IPS-NIHi11 (cell line): ENCODE measurements around the gene NOA1.

Source experiments
- DNase-seq: peaks from one replicate; pipeline ENCODE4 v3.0.0; 2012; ENCODE audit warnings: mixed read lengths, low spot score

Gene NOA1

DNA sequence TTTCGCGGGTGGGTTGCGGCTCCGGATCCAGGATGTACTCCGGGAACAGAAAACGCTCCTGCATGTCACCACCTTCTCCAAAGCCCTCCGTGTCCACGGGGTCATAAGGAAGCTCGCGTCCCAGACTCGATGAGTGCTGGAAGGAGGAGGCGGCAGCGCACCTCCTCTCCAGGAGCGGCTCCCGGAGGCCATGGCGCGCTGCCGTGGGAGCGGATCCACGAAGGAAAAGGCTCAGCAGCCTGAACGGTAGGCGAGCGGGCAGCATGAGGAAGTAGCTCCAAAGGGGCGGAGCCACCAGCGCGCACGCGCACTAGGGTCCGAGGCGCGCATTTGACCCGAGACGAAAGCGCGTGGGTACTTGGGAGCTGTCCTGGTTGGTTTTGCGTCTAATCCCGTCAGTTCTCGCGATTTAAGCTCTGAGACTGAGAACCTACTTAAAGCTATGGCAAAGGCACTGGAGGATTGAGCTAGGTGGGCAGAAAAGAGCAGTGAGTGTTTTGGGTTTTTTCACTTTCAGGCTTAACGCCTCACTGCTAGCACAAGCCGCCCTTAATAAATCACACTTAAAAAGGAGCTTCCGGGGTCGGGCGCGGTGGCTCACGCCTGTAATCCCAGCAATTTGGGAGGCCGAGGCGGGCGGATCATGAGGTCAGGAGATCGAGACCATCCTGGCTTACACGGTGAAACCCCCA is at the start of gene NOA1:
NOA1 (minus strand) TSS at position 286 of the 692 bp plus-strand sequence; CDS start at position 265, 21 bp downstream.
- peak; percentile 94 for DNase-seq

DNA sequence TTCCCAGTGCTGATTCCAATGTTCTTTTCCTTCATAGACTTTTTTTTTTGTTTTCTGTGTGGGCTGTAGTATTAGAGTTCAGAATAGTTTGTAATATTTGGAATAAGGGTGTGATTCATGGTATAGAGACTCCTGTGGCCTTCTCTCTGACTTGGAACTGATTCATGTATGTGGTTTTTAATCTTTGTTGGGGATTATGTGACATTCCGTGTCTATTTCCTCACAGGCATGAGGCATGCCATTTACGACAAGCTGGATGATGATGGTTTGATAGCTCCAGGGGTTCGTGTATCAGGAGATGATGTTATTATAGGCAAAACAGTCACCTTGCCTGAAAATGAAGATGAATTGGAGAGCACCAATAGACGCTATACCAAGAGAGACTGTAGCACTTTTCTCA is 45.7 kb upstream of the NOA1 start:
- DNase-seq, result no peak

DNA sequence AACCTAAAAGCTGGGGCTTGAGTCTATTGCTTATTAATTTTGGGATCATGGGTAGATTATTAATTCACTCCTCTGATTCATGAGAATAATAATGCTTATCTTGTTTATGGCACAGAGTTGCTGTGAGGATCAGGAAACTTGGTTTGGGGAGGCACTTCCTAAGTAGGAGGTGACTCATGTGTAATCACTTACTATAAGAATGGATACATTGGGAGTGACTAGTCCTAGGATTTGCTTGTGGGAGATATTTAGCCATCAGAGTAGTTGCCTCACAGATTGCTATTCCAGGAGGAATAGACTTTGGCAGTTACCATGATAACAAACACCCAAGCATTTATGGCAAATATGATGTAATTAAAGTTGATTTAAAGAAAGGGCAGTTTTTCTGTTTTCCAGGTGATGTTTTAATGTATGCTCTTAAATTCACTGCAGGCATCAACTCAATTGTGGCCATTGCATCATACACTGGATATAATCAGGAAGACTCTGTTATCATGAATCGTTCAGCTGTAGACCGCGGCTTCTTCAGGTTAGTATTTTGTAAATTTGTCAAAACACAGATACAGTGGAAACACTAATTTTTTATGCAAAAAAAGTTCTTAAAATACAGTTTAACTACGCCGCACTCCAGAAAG is 43.2 kb upstream of the NOA1 start:
- DNase-seq, result no peak

DNA sequence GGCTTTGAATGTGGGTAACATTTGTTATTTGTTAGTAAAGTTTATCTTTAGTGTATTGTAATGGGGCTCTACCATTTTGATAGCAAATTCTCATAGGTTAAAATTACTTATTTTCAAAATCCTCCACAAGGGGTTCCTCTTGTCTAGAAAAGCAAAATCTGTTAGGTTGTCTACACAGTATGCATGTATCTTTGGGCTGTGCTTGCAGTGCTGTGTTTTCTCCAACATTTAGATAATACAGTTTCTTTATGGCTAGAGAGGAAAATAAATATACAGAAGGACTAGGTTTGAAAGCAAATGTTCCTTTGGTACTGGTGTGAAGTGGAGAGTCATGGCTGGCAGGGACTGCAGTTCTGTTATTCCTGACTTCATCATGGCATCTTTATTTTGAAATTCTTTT is 41.6 kb upstream of the NOA1 start:
- no peak for DNase-seq

DNA sequence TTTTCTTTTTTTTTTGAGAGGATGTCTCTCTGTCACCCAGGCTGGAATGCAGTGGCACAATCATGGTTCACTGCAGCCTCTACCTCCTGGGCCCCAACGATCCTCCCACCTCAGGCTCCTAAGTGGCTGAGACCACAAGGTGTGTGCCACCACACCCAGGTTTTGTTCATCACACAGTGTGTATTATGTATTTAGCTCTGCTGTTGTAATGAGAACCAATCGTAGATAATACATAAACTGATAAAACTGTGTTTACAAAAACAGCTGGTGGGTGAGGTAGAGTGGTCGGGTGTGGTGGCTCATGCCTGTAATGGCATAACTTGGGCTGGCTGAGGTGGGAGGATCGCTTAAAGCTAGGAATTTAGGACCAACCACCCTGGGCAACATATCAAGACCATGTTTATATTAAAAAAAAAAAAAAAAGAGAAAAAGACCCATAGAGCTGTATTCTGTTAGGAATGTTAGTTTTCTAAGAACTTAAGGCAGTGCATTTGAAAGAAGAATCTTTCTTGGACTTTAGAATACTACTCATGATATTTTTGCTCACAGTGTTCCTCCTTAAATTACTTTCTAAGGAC is 36.2 kb upstream of the NOA1 start:
- DNase-seq, result no peak

DNA sequence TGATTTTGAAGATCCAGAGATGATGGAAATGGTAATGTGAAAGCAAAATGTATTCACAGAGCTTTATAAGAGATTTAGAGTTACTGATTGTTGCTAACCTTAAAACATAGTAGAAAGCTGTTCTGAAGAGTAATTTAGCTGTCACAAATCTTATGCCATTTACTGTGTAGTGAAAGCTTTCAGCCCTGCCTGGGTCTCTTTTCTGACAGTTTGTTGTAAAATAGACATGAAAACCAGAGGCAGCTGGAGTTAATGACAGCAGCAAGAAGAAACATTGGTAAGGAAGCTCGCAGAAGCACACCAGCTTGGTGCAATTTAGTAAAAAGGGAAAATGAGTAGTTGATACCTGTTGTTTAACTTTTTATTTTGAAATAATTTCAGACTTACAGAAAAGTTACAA is 22.3 kb upstream of the NOA1 start:
- DNase-seq, result no peak

DNA sequence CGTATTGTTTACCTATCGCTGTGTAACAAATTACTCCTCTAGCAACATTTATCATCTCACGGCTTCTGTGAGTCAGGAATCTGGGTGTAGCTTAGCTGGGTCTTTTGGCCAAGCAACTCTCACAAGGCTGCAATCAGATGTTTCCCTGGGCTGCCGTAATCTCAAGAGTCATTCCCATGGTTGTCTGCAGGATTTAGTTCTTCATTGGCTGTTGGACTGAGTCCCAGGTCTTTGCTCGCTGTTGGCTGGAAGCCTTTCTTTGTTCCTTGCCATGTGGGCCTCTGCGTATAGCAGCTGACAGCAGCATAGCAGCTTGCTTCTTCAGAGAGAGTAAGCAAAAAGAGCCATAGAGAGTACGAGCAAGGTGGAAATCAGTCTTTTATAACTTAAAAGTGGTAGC is 18.1 kb upstream of the NOA1 start:
- no peak for DNase-seq

DNA sequence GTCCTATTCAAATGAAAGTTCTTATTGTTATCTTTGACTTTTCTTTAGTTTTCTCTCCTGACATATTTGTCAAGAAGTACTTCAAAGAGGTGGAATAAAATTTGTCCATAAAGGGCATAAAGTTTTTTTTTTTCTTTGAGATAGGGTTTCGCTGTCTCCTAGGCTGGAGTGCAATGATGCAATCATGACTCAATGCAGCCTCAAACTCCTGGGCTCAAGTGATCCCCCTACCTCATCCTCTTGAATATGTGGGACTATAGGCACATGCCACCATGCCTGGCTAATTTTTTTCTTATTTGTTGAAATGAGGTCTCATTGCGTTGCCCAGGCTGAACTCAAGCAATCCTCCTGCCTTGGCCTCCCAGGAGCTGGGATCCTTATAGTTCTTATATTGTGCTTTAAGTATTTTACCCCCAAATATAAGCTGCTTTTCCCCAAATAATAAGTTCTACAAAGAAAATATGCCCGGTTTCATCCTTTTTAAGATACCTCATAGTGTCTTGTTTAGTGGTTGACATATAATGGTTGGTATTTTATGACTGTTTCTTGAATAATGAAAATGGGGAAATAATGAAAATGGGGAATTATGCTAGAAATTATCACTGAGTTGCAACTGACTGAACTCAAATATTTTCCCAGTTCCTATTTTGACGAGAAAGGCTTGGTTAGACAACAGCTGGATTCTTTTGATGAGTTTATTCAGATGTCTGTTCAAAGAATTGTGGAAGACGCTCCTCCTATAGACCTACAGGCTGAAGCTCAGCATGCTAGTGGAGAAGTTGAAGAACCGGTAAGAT is 12.9 kb upstream of the NOA1 start:
- no peak for DNase-seq

DNA sequence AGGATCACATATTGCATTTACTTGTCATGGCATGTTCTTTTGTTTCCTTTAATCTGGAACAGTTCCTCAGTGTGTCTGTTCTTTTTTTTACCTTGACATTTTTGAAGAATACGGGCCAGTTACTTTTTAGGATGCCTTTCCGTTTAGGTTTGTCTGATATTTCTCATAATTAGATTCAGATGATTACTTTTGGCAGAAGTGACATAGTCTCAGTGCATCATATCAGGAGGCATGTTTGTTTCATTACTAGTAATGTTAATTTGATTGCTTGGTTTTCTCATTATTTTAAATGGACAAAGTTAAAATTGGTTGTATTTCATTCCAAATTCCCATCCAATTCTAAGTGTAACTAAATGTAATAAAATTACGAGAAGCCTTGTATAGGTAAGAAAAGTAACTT is 9.5 kb upstream of the NOA1 start:
- DNase-seq, result no peak

DNA sequence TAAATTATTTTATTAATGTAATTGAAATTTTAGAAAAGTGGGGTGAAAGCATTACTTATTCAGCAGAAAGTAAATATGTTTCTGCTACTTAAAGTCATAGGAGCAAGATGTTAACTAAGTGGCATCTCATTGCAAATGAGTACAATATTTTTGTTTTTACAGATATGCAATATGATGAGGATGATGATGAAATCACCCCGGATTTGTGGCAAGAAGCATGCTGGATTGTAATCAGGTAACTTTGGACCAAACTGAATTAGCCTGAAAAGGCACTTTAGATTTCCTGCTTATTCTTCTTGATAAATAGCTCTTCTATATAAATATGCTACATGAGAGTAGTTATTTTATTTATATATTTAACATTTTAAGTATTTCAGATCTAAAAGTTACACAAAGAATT is 8.8 kb upstream of the NOA1 start:
- DNase-seq, result no peak

DNA sequence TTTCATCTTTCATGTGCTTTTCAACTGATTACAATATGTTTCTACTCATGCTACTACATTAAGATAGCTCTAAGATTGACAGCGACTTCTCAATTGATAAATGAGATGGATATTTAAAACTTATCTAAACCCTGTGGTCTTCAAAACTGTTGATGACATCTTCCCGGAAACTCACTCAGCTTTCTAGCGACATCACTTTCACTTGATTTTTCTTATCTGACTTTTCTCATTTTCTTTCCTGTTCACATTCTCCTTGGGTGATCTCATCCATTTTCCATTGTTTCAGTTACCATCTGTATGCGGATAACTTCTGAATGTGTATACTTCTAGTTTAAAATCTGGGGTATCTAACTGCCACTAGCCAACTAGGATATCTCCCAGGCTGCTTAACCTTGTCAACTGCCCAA is 4.4 kb upstream of the NOA1 start:
- DNase-seq, result no peak

DNA sequence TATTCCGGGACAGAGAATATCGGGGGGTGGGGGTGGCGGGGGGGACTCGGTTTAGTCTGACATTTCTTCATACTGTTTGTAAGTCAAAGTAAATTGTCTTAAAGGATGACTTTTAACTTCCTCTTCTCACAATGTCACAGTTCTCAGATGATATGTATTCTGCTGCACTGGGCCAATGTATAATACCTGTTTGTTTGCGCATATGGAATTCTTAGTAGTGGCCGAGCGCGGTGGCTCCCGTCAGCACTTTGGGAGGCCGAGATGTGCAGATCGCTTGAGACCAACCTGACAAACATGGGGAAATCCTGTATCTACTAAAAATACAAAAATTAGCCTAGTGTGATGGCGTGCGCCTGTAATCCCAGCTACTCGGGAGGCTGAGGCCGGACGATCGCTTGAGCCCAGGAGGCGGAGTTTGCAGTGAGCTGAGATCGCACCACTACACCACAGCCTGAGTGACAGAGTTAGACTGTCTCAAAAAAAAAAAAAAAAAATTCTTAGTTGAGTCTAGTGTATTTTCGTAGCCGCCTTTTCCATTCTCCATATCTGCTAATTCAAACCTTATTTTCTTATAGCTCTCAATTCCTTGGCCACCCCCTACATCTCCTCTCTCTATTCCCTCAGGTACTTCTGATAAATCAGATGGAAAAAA is 2.1 kb upstream of the NOA1 start:
- DNase-seq, result no peak

DNA sequence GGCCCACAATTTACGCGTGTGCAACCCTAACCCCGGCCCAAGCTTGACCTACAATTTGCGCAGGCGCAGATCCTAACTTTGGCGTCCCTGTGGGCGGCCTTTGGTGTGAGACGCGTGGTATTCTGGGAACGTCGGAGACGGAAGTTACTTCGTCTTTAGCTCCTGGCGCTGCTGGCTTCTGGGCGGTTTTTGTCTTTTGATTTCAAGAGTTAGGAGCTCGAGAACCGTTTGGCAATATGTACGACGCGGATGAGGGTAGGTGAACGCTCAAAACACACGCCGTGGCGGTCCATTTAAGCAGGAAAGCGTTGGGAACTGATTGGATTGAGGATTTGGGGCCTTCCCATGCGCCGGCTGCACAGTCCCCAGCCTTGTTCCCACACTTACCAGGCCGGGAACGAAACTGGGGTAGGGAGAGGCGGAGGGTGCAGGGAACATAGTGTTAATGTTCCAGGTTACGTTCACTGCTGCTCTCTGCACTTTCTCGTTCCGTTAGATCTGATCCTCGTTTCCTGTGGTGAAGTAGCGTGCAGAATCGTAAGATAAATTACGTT is 1.4 kb upstream of the NOA1 start, which contains the start of gene POLR2B:
POLR2B (plus strand) TSS at position 147 of the 554 bp plus-strand sequence; CDS start at position 237, 90 bp downstream.
- peak; percentile 91 for DNase-seq

DNA sequence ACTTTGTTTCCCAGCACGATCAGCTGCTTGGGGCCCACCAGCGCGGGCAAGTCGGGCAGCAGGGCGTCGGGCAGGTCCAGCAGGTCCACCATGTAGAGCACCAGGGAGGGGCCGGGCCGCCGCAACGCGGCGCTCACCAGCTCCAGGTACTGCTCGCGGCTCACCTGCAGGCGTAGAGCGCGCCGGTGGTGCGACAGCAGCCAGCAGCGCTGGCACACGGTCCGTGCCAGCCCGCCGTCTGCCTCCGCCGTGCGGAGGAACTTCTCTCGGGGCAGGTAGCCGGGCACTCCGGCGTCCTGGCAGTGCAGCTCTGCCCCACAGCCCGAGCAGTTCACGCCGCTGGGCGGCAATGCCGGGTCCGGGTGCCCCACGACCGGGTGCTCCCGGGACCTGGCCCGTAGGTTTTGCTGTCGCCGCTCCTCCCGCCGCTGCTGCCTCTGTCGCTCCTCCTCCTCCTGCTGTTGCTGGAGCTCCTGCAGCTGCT is 527 bp downstream of the NOA1 start:
- DNase-seq, result peak; percentile 80

DNA sequence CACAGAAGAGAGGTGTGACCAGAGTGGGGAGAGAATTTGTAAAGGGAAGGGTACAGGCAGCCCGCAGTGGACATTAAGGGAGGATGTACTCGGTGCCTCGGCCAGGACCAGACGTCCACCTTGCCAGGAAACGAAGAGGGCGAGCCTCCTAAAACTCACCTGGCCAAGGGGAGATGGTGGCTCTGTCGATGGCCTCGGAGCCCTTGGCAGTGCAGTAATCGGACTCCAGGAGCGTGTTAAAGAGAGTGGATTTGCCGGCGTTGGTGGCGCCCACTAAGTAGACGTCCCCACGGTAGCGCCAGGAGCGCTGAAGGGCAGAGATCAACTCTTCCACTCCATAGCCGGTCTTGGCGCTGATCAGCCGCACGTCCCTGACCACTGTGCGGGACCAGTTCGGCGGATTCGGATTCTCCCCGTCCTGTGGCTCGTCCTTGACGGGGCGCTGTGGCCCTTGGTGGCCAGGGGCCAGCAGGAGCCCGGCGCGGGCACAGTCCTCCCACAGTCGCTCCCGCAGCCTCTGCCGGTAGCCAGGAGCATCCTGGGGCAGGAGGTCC is 1.0 kb downstream of the NOA1 start:
- no peak for DNase-seq

DNA sequence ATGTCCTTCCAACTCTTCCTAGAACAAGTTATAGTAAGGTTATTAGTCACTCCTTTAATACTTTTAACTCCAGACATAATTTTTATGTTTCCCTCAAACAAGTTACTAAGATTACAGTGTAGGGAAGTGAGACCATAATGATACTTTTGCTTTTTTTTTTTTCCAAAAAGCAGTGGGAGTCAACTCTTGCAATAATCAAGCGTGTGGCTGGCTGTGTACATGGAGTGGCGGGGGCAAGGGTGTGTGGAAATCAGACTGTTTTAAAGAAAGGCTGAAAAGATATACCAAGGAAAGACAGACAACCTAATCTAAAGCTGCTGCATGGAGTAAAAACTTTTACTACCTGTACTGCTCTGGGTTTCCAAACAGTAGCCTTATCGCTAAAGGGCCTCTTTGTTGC is 4.1 kb downstream of the NOA1 start:
- no peak for DNase-seq

DNA sequence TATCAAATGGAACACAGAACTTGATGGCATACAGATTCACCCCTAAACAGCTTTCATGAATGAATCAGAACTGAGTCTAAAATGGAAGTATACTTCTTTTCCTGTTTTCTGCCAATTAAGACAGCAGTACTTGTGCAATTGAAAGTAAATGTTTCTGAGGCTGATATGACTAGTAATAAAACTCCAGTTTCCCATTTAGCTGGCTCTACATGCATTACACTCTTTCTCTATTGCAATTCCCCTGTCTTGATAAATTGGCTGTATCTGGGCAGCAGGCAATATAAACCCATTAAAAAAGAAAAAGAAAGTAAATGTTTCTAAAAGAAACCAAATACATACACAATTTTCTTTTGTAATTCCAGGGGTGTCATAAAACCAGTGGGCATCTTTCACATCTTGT is 4.6 kb downstream of the NOA1 start:
- DNase-seq, result no peak

DNA sequence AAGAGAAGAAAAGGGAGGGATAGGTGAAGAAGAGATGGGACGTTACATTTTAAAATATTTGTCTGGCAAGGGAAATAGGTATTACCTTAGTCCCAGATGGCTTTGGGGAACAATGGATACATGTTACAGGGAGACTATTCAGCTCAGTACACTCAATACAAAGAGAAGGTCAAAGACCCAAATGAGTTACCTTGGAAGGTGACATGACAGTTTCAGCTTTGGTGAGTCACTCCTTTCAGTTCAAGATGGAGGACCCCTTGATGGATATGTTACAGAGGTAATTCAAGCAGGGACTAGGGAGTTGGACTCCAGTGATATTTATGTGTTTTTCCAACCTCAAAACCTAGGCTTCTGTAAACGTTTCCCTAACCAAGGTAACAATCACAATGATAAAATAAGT is 5.0 kb downstream of the NOA1 start:
- no peak for DNase-seq

DNA sequence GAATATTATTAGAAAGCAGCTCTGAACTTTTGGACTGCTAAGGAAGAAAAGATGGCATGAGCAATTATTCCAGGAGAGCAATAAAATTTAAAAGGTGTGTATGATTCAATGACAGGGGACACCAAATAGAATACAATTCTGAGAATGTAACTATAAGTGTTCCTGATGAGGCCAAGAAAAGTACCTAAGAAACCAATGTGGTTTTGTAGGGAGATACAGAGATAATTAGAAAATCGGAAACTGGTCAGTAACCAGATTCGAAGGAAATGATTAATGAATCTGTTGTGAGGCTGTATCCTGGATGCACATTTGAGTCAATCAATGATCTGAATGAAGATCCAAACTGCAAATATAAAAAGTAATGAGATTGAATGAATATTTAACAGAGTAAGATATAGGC is 6.0 kb downstream of the NOA1 start:
- DNase-seq, result no peak

DNA sequence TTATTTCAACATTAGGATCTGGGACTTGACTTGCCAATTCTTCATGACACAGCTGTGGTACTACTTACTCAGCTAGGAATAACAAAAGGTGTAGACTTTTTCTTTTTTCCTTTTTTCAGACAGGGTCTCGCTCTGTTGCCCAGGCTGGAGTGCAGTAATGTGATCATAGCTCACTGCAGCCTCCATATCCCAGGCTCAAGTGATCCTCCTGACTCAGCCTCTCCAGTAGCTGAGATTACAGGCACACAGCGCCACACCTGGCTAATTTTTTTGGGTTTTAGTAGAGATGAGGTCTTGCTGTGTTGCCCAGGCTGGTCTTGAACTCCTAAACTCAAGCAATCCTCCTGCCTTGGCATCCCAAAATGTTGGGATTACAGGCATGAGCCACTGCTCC is 16.3 kb downstream of the NOA1 start:
- DNase-seq, result no peak

DNA sequence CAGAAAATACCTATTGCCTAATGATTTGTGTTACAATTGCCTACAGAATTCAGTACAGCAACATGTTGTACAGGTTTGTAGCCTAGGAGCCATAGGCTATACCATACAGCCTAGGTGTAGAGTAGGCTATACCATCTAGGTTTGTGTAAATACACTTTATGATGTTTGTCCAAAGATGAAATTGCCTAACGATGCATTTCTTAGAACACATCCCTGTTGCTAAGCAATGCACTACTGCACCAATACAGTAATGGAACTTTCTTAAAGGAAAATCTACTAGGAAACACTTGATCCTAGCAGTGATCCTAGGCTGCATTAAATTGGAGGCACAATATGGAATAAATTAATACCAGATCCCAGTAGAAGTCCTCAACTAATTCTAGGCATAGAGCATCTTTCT is 18.3 kb downstream of the NOA1 start:
- no peak for DNase-seq
